NCI-H82 treated with DMSO at 0.1 percent for 48 hours (cell line): ENCODE results near the gene TNFSF8.

Source experiments
- DNase-seq: peaks from one replicate; lab custom pipeline; 2025; ENCODE audit not compliant: unreplicated experiment; lab: John Stamatoyannopoulos, UW

TNFSF8 gene

GRCh38 chr9:114880291-114880745 is 50.1 kb downstream of the TNFSF8 start:
- DNase-seq: no peak

GRCh38 chr9:114878879-114879564 is 51.4 kb downstream of the TNFSF8 start:
- no peak for DNase-seq

GRCh38 chr9:114869845-114870244 is 60.5 kb downstream of the TNFSF8 start:
- DNase-seq: no peak

- no peak for DNase-seq
Measured at GRCh38 chr9:114869378-114869777, 61.0 kb downstream of the TNFSF8 start.

GRCh38 chr9:114867327-114867726 is 63.1 kb downstream of the TNFSF8 start:
- DNase-seq: no peak

- DNase-seq: no peak
Measured at GRCh38 chr9:114864471-114864870, 65.9 kb downstream of the TNFSF8 start.

GRCh38 chr9:114861922-114862605 is 68.3 kb downstream of the TNFSF8 start:
- no peak for DNase-seq

GRCh38 chr9:114861273-114861672 is 69.1 kb downstream of the TNFSF8 start:
- no peak for DNase-seq

GRCh38 chr9:114860187-114860586 is 70.2 kb downstream of the TNFSF8 start:
- DNase-seq: no peak

GRCh38 chr9:114856942-114857315 is 73.5 kb downstream of the TNFSF8 start:
- DNase-seq: no peak

GRCh38 chr9:114856215-114856941 is 74.0 kb downstream of the TNFSF8 start:
- DNase-seq: no peak

- DNase-seq: no peak
Measured at GRCh38 chr9:114855488-114855887, 74.9 kb downstream of the TNFSF8 start.

- DNase-seq: no peak
Measured at GRCh38 chr9:114854736-114855355, 75.5 kb downstream of the TNFSF8 start.

GRCh38 chr9:114853071-114853855 is 77.1 kb downstream of the TNFSF8 start:
- DNase-seq: no peak

- no peak for DNase-seq
Measured at GRCh38 chr9:114852050-114852594, 78.3 kb downstream of the TNFSF8 start.

- DNase-seq: no peak
Measured at GRCh38 chr9:114851306-114851705, 79.1 kb downstream of the TNFSF8 start.
